WTC11 (cell line): Measurements from ENCODE around the gene SUPV3L1. TPM values are rescaled to one million over a fixed set of nuclear protein-coding genes. Genes with fewer than 3 reads are reported as not detected.
A peak's percentile ranks its signal among the peaks of the same experiment; 100 is the strongest.

Experiments used
- ATAC-seq: fragments of 200-7000 bp; cut with Tn5 transposase; 2 replicates; pipeline ENCODE4 v1.10.0; 2021; ENCODE audit warnings: mild to moderate bottlenecking, moderate library complexity
- CTCF ChIA-PET: fragments of 300-600 bp; sonication (Branson Sonifier 250); formaldehyde crosslinking; loops from one replicate; lab custom pipeline; 2021; ENCODE audit warnings: antibody characterized with exemption; lab: Charles Lee
- POLR2A ChIA-PET: fragments of 350-600 bp; sonication (Branson Sonifier 250); formaldehyde crosslinking; loops from one replicate; lab custom pipeline; 2021; ENCODE audit warnings: antibody characterized with exemption; lab: Charles Lee
- DNase-seq: peaks from one replicate; pipeline ENCODE4 v3.0.0; 2021; ENCODE audit warnings: low spot score
- H3K27ac Mint-ChIP-seq: 2 replicates; pipeline ENCODE4 v1.8.0; 2021; ENCODE audit warnings: mixed read lengths
- H3K27me3 Mint-ChIP-seq: 2 replicates; pipeline ENCODE4 v1.8.0; 2021; ENCODE audit warnings: low read depth, mild to moderate bottlenecking, moderate library complexity, mixed read lengths
- H3K36me3 Mint-ChIP-seq: 2 replicates; pipeline ENCODE4 v1.8.0; 2021; ENCODE audit warnings: mixed read lengths
- H3K4me1 Mint-ChIP-seq: 2 replicates; pipeline ENCODE4 v1.8.0; 2022; ENCODE audit warnings: mixed read lengths
- H3K4me3 Mint-ChIP-seq: 2 replicates; pipeline ENCODE4 v1.8.0; 2021; ENCODE audit warnings: mild to moderate bottlenecking, moderate library complexity, mixed read lengths
- H3K9me3 Mint-ChIP-seq: 2 replicates; pipeline ENCODE4 v1.8.0; 2021; ENCODE audit warnings: mixed read lengths
- AFF4 ChIP-seq: sonication (generic); formaldehyde crosslinking; IDR thresholded peaks from 2 replicates; pipeline ENCODE4 v1.8.1; 2023; ENCODE audit warnings: mild to moderate bottlenecking, missing genetic modification reagents, borderline replicate concordance
- CREM ChIP-seq: sonication (generic); formaldehyde crosslinking; IDR thresholded peaks from 2 replicates; pipeline ENCODE4 v1.8.1; 2022; ENCODE audit warnings: mild to moderate bottlenecking, missing genetic modification reagents, moderate library complexity
- GABPB1 ChIP-seq: sonication (generic); formaldehyde crosslinking; IDR thresholded peaks from 2 replicates; pipeline ENCODE4 v1.8.1; 2023; ENCODE audit warnings: mild to moderate bottlenecking, missing genetic modification reagents
- HMGXB4 ChIP-seq: sonication (generic); formaldehyde crosslinking; IDR thresholded peaks from 2 replicates; pipeline ENCODE4 v1.8.1; 2023; ENCODE audit warnings: mild to moderate bottlenecking, moderate library complexity, missing genetic modification reagents
- JAZF1 ChIP-seq: fragments of 250-450 bp; sonication (Bioruptor Pico); IDR thresholded peaks from 2 replicates; pipeline ENCODE4 v1.9.0; 2021; ENCODE audit warnings: moderate library complexity, mild to moderate bottlenecking, inconsistent platforms
- NFE2L1 ChIP-seq: sonication (generic); formaldehyde crosslinking; IDR thresholded peaks from 2 replicates; pipeline ENCODE4 v1.8.1; 2023; ENCODE audit warnings: missing genetic modification reagents
- NR1H2 ChIP-seq: sonication (generic); formaldehyde crosslinking; IDR thresholded peaks from 2 replicates; pipeline ENCODE4 v1.9.0; 2021; ENCODE audit warnings: mild to moderate bottlenecking, moderate library complexity, missing genetic modification reagents
- PRRX2 ChIP-seq: fragments of 250-450 bp; sonication (Bioruptor Pico); IDR thresholded peaks from 2 replicates; pipeline ENCODE4 v1.8.0; 2021; ENCODE audit warnings: mild to moderate bottlenecking
- RELA ChIP-seq: sonication (generic); formaldehyde crosslinking; IDR thresholded peaks from 2 replicates; pipeline ENCODE4 v1.8.1; 2022; ENCODE audit warnings: missing genetic modification reagents, mild to moderate bottlenecking, borderline replicate concordance
- SP1 ChIP-seq: sonication (generic); formaldehyde crosslinking; conservative IDR thresholded peaks from 2 replicates; pipeline ENCODE4 v1.8.1; 2022; ENCODE audit warnings: missing genetic modification reagents
- ZNF263 ChIP-seq: sonication (generic); formaldehyde crosslinking; IDR thresholded peaks from 2 replicates; pipeline ENCODE4 v1.8.1; 2022; ENCODE audit warnings: low read depth, mild to moderate bottlenecking, moderate library complexity, missing genetic modification reagents
- total RNA-seq: library from RNA; stranded (reverse); gene quantifications from 3 replicates; pipeline ENCODE4 v1.2.3, GENCODE V29; 2021
- TF ChIP-seq, protein P1 (sequence below): sonication (generic); formaldehyde crosslinking; IDR thresholded peaks from 2 replicates; pipeline ENCODE4 v1.8.1; 2022; ENCODE audit warnings: mild to moderate bottlenecking, missing genetic modification reagents, moderate library complexity, borderline replicate concordance
- TF ChIP-seq, protein P2 (sequence below): fragments of 250-450 bp; sonication (Bioruptor Pico); IDR thresholded peaks from 2 replicates; pipeline ENCODE4 v2.1.2; 2022; ENCODE audit warnings: mild to moderate bottlenecking, moderate library complexity
- TF ChIP-seq, protein P3 (sequence below): sonication (generic); formaldehyde crosslinking; IDR thresholded peaks from 2 replicates; pipeline ENCODE4 v1.8.1; 2023; ENCODE audit warnings: mild to moderate bottlenecking, missing genetic modification reagents, moderate library complexity
- TF ChIP-seq, protein P4 (sequence below): fragments of 250-450 bp; sonication (Bioruptor Pico); IDR thresholded peaks from 2 replicates; pipeline ENCODE4 v1.9.0; 2021; ENCODE audit warnings: mild to moderate bottlenecking, borderline replicate concordance

Gene SUPV3L1
- total RNA-seq, 1 experiment from 2014 or later, result 41.2 TPM

- TF ChIP-seq HMGXB4 (CRISPR knock-in tag) (no peak), SP1 (CRISPR knock-in tag) (no peak), NR1H2 (CRISPR knock-in tag) (no peak), NFE2L1 (no peak), ZNF263 (no peak), AFF4 (CRISPR knock-in tag) (no peak)
- TF ChIP-seq, protein P1, sequence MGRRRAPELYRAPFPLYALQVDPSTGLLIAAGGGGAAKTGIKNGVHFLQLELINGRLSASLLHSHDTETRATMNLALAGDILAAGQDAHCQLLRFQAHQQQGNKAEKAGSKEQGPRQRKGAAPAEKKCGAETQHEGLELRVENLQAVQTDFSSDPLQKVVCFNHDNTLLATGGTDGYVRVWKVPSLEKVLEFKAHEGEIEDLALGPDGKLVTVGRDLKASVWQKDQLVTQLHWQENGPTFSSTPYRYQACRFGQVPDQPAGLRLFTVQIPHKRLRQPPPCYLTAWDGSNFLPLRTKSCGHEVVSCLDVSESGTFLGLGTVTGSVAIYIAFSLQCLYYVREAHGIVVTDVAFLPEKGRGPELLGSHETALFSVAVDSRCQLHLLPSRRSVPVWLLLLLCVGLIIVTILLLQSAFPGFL (CRISPR knock-in tag), result no peak
- TF ChIP-seq, protein P2, sequence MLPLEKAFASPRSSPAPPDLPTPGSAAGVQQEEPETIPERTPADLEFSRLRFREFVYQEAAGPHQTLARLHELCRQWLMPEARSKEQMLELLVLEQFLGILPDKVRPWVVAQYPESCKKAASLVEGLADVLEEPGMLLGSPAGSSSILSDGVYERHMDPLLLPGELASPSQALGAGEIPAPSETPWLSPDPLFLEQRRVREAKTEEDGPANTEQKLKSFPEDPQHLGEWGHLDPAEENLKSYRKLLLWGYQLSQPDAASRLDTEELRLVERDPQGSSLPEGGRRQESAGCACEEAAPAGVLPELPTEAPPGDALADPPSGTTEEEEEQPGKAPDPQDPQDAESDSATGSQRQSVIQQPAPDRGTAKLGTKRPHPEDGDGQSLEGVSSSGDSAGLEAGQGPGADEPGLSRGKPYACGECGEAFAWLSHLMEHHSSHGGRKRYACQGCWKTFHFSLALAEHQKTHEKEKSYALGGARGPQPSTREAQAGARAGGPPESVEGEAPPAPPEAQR (CRISPR knock-in tag), result no peak
Measured at GRCh38 chr10:69218831-69219230, 38.8 kb downstream of the SUPV3L1 start (continued).

DNA sequence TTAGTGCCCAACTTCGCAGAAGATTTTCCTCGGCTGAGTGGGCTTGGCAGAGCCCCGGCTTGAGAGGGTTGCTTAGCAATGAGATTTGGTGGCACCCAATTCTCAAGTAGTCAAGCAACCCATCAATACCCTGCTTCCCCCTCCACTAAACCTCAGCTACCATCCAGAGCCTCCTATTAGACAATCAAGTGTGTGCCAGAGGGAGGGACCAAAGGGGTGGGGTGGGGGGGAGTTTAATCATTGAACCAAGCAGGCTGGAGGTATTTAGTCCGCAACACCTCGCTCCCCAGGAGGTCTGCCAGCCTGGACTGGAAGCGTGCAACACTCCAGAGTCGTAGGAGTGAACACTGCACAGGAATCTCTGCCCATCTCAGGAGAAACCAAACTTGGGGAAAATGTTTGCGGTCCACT, 40.0 kb downstream of the SUPV3L1 start, which contains the start of gene HKDC1:
Gene HKDC1 (plus strand): TSS at position 292 of the 411 bp plus-strand sequence. CDS start 104 bp downstream, at position 396.
- ATAC-seq, result no peak
- CTCF ChIA-PET, result interaction anchor here (0.9 kb wide), 1 partner anchor 187 kb away, joined by 3 read pairs; no protein-coding TSS in a partner anchor
- no peak within 1 kb of the TSS for H3K4me3 Mint-ChIP-seq
- TF ChIP-seq, protein P3, sequence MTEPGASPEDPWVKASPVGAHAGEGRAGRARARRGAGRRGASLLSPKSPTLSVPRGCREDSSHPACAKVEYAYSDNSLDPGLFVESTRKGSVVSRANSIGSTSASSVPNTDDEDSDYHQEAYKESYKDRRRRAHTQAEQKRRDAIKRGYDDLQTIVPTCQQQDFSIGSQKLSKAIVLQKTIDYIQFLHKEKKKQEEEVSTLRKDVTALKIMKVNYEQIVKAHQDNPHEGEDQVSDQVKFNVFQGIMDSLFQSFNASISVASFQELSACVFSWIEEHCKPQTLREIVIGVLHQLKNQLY (CRISPR knock-in tag), result no peak
- TF ChIP-seq GABPB1 (CRISPR knock-in tag), result 0 out of 2 replicates have a peak, but pooled peaks have one; percentile 11
- POLR2A ChIA-PET, result no interaction called here
- H3K9me3 Mint-ChIP-seq, result no peaks in the 10 kb centered on the region
- no peak within 1 kb of the TSS for H3K27ac Mint-ChIP-seq
- H3K36me3 Mint-ChIP-seq, result no peaks in the 10 kb centered on the region
- no peak for DNase-seq
- peaks cover 13% of the 10 kb centered on the region for H3K4me1 Mint-ChIP-seq
- no peaks in the 10 kb centered on the region for H3K27me3 Mint-ChIP-seq

- POLR2A ChIA-PET, result no interaction called here
- H3K36me3 Mint-ChIP-seq, result no peaks in the 10 kb centered on the region
- TF ChIP-seq CREM (CRISPR knock-in tag) (no peak), RELA (CRISPR knock-in tag) (no peak), NR1H2 (CRISPR knock-in tag) (no peak), JAZF1 (CRISPR knock-in tag) (no peak), SP1 (CRISPR knock-in tag) (no peak), PRRX2 (CRISPR knock-in tag) (no peak)
- TF ChIP-seq, protein P4, sequence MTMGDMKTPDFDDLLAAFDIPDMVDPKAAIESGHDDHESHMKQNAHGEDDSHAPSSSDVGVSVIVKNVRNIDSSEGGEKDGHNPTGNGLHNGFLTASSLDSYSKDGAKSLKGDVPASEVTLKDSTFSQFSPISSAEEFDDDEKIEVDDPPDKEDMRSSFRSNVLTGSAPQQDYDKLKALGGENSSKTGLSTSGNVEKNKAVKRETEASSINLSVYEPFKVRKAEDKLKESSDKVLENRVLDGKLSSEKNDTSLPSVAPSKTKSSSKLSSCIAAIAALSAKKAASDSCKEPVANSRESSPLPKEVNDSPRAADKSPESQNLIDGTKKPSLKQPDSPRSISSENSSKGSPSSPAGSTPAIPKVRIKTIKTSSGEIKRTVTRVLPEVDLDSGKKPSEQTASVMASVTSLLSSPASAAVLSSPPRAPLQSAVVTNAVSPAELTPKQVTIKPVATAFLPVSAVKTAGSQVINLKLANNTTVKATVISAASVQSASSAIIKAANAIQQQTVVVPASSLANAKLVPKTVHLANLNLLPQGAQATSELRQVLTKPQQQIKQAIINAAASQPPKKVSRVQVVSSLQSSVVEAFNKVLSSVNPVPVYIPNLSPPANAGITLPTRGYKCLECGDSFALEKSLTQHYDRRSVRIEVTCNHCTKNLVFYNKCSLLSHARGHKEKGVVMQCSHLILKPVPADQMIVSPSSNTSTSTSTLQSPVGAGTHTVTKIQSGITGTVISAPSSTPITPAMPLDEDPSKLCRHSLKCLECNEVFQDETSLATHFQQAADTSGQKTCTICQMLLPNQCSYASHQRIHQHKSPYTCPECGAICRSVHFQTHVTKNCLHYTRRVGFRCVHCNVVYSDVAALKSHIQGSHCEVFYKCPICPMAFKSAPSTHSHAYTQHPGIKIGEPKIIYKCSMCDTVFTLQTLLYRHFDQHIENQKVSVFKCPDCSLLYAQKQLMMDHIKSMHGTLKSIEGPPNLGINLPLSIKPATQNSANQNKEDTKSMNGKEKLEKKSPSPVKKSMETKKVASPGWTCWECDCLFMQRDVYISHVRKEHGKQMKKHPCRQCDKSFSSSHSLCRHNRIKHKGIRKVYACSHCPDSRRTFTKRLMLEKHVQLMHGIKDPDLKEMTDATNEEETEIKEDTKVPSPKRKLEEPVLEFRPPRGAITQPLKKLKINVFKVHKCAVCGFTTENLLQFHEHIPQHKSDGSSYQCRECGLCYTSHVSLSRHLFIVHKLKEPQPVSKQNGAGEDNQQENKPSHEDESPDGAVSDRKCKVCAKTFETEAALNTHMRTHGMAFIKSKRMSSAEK (CRISPR knock-in tag), result no peak
- TF ChIP-seq, all 79 proteins: peak for 0
- ATAC-seq (no peak), DNase-seq (no peak)
- Mint-ChIP-seq H3K9me3 (no peaks in the 10 kb centered on the region), H3K4me3 (no peak overlapping the region), H3K27me3 (no peaks in the 10 kb centered on the region), H3K4me1 (peaks cover 13% of the 10 kb centered on the region), H3K27ac (no peak overlapping the region)
- CTCF ChIA-PET, result interaction anchor here (0.9 kb wide), 1 partner anchor 186 kb away, joined by 3 read pairs; no protein-coding TSS in a partner anchor
Measured at GRCh38 chr10:69220507-69220906, 40.5 kb downstream of the SUPV3L1 start.
